ENCODE results near the gene FNDC4.
"Not testable (repeated sequence)": the region's sequence is repeated elsewhere in the genome, so short reads cannot be mapped to it uniquely, and the experiment has no call there.

Gene FNDC4

DNA sequence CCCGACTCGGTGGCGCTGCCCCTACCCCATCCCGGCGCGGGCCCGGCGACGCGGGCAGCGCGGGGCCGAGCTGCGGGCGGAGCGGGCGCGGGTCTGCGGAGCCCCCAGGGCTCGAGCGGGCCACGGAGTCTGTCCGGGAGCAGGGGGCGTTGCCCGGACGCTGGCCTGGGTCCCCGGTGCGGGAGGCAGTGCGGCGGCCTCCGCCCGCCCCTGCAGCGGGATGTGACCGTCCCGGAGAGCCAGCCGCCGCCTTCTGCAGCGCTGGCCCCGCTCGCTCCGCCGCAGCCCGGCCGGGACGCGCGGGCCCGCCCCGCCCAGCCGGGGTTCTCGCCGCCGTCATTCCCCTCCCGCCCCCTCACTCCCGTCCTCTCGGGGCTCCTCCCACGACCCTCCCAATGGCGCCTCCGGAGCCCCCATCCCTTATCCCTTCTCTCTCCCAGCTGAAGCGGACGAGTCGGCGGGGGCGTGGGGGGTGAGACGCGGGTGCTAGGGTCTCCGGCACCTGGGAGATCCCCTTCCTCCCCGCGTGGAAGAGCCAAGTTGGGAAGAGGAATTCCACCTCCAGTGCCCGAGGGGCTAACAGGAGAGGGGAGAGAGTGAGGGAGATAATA is at the start of gene FNDC4:
Gene FNDC4, minus strand, starts transcription at position 257 of the 611 bp plus-strand sequence. CDS start 521 bp downstream, outside the sequence.
- H3K27ac ChIP-seq (ENCODE audit: low read length), result no peak within 1 kb of the TSS
- H3K4me1 ChIP-seq (ENCODE audit: control insufficient read depth, insufficient read depth, low read length), result peaks cover 2% of the 10 kb centered on the region; the same call in 1 of the 2 replicates
- H3K9me3 ChIP-seq (ENCODE audit: control insufficient read depth, insufficient read depth, low read length), result no peaks in the 10 kb centered on the region
- H3K27me3 ChIP-seq (ENCODE audit: control insufficient read depth, insufficient read depth, low read length), result no peaks in the 10 kb centered on the region; the same call in 1 of the 2 replicates
- H3K4me3 ChIP-seq (ENCODE audit: low read length), result peak within 1 kb of the TSS; percentile 71
- whole genome bisulfite sequencing (ENCODE audit: insufficient coverage, insufficient read length), result no CpG with 5 or more reads among the region's 70 CpGs
- DNase-seq (ENCODE audit: low read depth, low spot score), result no peak
- no peaks in the 10 kb centered on the region for H3K36me3 ChIP-seq (ENCODE audit: control insufficient read depth, insufficient read depth, low read length)

GRCh38 chr2:27544143-27544821 is 49.3 kb upstream of the FNDC4 start:
- no peak overlapping the region for H3K4me3 ChIP-seq (ENCODE audit: low read length)
- no peak overlapping the region for H3K27ac ChIP-seq (ENCODE audit: low read length)
- no peaks in the 10 kb centered on the region for H3K27me3 ChIP-seq (ENCODE audit: control insufficient read depth, insufficient read depth, low read length)
- no CpG with 5 or more reads among the region's 6 CpGs for WGBS (ENCODE audit: insufficient coverage, insufficient read length)
- no peak for DNase-seq (ENCODE audit: low read depth, low spot score)
- no peaks in the 10 kb centered on the region for H3K4me1 ChIP-seq (ENCODE audit: control insufficient read depth, insufficient read depth, low read length)
- H3K36me3 ChIP-seq (ENCODE audit: control insufficient read depth, insufficient read depth, low read length), result no peaks in the 10 kb centered on the region
- no peaks in the 10 kb centered on the region for H3K9me3 ChIP-seq (ENCODE audit: control insufficient read depth, insufficient read depth, low read length)

GRCh38 chr2:27539649-27540048 is 44.6 kb upstream of the FNDC4 start:
- DNase-seq (ENCODE audit: low read depth, low spot score); H3K4me3 ChIP-seq (ENCODE audit: low read length); H3K36me3 ChIP-seq (ENCODE audit: control insufficient read depth, insufficient read depth, low read length); H3K9me3 ChIP-seq (ENCODE audit: control insufficient read depth, insufficient read depth, low read length); H3K4me1 ChIP-seq (ENCODE audit: control insufficient read depth, insufficient read depth, low read length); H3K27me3 ChIP-seq (ENCODE audit: control insufficient read depth, insufficient read depth, low read length); H3K27ac ChIP-seq (ENCODE audit: low read length): not testable (repeated sequence)
- WGBS (ENCODE audit: insufficient coverage, insufficient read length), result no CpG with 5 or more reads among the region's 35 CpGs

GRCh38 chr2:27538839-27539450 is 43.9 kb upstream of the FNDC4 start:
- H3K4me3 ChIP-seq (ENCODE audit: low read length); H3K4me1 ChIP-seq (ENCODE audit: control insufficient read depth, insufficient read depth, low read length); H3K27me3 ChIP-seq (ENCODE audit: control insufficient read depth, insufficient read depth, low read length); H3K27ac ChIP-seq (ENCODE audit: low read length); H3K36me3 ChIP-seq (ENCODE audit: control insufficient read depth, insufficient read depth, low read length); DNase-seq (ENCODE audit: low read depth, low spot score); H3K9me3 ChIP-seq (ENCODE audit: control insufficient read depth, insufficient read depth, low read length): not testable (repeated sequence)
- WGBS (ENCODE audit: insufficient coverage, insufficient read length), result no CpG with 5 or more reads among the region's 6 CpGs

DNA sequence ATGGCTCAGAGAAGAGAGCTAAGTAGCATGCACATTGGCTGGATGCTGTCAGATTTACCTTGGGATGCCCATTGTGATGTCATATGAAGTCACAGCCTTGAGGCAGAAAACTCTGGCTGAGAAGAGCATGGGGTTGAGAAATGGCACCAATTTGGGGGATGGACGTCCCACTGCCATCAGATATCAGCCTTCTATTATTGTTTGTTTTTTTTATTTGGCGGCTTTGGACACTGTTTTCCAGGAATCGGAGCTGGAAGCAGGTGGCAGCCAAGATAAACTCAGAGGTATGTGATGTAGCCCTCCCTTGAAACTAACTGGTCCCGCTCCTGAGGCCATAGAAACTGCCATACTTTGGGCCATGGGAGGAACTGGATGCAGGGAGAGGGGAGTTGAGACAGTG is 42.3 kb upstream of the FNDC4 start:
- Histone ChIP-seq H3K27me3 (ENCODE audit: control insufficient read depth, insufficient read depth, low read length) (no peaks in the 10 kb centered on the region), H3K9me3 (ENCODE audit: control insufficient read depth, insufficient read depth, low read length) (no peaks in the 10 kb centered on the region), H3K4me1 (ENCODE audit: control insufficient read depth, insufficient read depth, low read length) (no peaks in the 10 kb centered on the region), H3K4me3 (ENCODE audit: low read length) (no peak overlapping the region), H3K36me3 (ENCODE audit: control insufficient read depth, insufficient read depth, low read length) (no peaks in the 10 kb centered on the region), H3K27ac (ENCODE audit: low read length) (no peak overlapping the region)
- DNase-seq (ENCODE audit: low read depth, low spot score), result no peak
- WGBS (ENCODE audit: insufficient coverage, insufficient read length), result no CpG with 5 or more reads among the region's 4 CpGs

DNA sequence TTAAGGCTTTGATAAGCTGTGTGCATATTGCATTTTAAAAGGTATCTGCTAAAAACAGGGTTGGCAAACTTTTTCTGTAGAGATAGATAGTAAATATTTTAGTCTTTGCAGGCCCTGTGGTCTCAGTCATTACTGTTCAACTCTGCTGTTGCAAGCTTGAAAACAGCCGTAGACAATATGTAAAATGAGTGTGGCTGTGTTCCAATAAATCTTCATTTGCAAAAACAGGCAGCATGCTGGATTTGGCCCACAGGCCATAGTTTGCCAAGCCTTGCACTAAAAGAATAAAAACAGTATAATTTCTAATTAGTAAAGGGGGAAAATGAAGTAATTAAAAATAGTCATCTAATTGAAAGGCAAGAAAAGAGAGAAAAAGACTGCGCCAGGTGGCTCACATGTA is 37.0 kb upstream of the FNDC4 start:
- no peaks in the 10 kb centered on the region for H3K27me3 ChIP-seq (ENCODE audit: control insufficient read depth, insufficient read depth, low read length)
- H3K27ac ChIP-seq (ENCODE audit: low read length), result no peak overlapping the region
- WGBS (ENCODE audit: insufficient coverage, insufficient read length), result no CpG with 5 or more reads among the region's 2 CpGs
- no peaks in the 10 kb centered on the region for H3K9me3 ChIP-seq (ENCODE audit: control insufficient read depth, insufficient read depth, low read length)
- no peaks in the 10 kb centered on the region for H3K4me1 ChIP-seq (ENCODE audit: control insufficient read depth, insufficient read depth, low read length)
- no peaks in the 10 kb centered on the region for H3K36me3 ChIP-seq (ENCODE audit: control insufficient read depth, insufficient read depth, low read length)
- no peak for DNase-seq (ENCODE audit: low read depth, low spot score)
- no peak overlapping the region for H3K4me3 ChIP-seq (ENCODE audit: low read length)

DNA sequence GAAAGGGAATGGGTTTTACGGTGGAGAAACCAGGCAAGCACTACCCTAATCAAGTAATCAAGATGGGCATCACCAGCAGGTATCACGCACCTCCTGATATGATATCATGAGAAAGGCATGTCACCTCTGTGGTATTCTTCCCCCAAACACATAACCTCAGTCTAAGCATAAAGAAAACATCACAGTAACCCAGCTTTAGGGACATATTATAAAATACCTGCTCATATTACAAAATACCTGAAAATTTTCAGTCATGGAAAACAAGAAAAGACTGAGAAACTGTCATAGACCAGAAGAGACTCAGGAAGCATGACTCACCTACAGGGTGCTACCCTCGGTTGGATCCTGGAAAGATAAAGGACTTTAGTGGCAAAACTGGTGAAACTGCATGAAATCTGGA is 32.2 kb upstream of the FNDC4 start:
- no peaks in the 10 kb centered on the region for H3K27me3 ChIP-seq (ENCODE audit: control insufficient read depth, insufficient read depth, low read length)
- H3K4me1 ChIP-seq (ENCODE audit: control insufficient read depth, insufficient read depth, low read length), result no peaks in the 10 kb centered on the region
- no peak overlapping the region for H3K4me3 ChIP-seq (ENCODE audit: low read length)
- no peak for DNase-seq (ENCODE audit: low read depth, low spot score)
- no peaks in the 10 kb centered on the region for H3K36me3 ChIP-seq (ENCODE audit: control insufficient read depth, insufficient read depth, low read length)
- no peak overlapping the region for H3K27ac ChIP-seq (ENCODE audit: low read length)
- no CpG with 5 or more reads among the region's 3 CpGs for WGBS (ENCODE audit: insufficient coverage, insufficient read length)
- H3K9me3 ChIP-seq (ENCODE audit: control insufficient read depth, insufficient read depth, low read length), result no peaks in the 10 kb centered on the region

DNA sequence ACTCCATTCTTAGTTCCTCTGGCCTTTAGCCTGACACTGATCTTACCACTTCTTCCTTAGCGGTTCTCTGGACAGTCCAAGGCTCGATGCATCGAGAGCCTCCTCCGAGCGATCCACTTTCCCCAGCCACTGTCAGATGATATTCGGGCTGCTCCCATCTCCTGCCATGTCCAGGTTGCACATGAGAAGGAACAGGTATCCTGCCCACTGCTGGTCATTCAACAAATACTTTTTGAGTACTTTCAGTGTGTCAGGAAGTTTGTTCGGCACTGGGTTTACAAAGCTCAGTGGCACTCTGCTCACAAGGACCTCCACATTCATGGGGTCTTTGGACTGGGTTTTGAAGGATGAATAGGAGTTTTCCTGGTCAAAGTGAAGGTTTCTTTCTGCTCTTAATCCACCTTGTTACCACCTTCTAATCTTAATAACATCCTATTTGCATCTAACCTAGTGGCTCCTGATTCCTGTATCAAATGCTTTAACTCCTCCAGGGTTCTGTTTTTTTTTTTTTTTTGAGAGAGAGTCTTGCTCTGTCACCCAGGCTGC is 27.5 kb upstream of the FNDC4 start:
- Histone ChIP-seq H3K9me3 (ENCODE audit: control insufficient read depth, insufficient read depth, low read length) (no peaks in the 10 kb centered on the region), H3K27ac (ENCODE audit: low read length) (no peak overlapping the region), H3K27me3 (ENCODE audit: control insufficient read depth, insufficient read depth, low read length) (no peaks in the 10 kb centered on the region), H3K36me3 (ENCODE audit: control insufficient read depth, insufficient read depth, low read length) (no peaks in the 10 kb centered on the region), H3K4me3 (ENCODE audit: low read length) (no peak overlapping the region), H3K4me1 (ENCODE audit: control insufficient read depth, insufficient read depth, low read length) (peaks cover 1% of the 10 kb centered on the region; the same call in 1 of the 2 replicates)
- no peak for DNase-seq (ENCODE audit: low read depth, low spot score)
- WGBS (ENCODE audit: insufficient coverage, insufficient read length), result no CpG with 5 or more reads among the region's 7 CpGs

DNA sequence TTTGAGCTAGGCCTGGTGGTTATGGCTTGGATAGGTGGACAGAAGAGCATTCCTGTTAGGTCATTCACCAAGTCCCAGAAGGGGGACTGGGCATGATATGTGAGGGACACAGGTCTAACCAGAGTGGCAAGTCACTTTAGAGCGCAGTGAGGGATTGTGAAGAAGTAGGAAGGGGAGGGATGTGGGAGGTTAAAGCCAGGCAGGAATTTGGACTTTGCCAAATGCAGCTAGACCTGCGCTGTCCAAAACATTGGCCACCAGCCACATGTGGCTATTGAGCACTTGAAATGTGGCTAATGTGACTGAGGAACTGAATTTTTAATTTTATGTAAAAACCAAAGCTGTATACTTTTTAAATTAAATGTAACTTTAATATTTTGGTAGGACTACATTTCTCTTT is 25.3 kb upstream of the FNDC4 start:
- peaks cover 1% of the 10 kb centered on the region; the same call in 1 of the 2 replicates for H3K4me1 ChIP-seq (ENCODE audit: control insufficient read depth, insufficient read depth, low read length)
- H3K9me3 ChIP-seq (ENCODE audit: control insufficient read depth, insufficient read depth, low read length), result no peaks in the 10 kb centered on the region
- no peaks in the 10 kb centered on the region for H3K27me3 ChIP-seq (ENCODE audit: control insufficient read depth, insufficient read depth, low read length)
- H3K36me3 ChIP-seq (ENCODE audit: control insufficient read depth, insufficient read depth, low read length), result no peaks in the 10 kb centered on the region
- no CpG with 5 or more reads among the region's 2 CpGs for WGBS (ENCODE audit: insufficient coverage, insufficient read length)
- no peak overlapping the region for H3K27ac ChIP-seq (ENCODE audit: low read length)
- no peak for DNase-seq (ENCODE audit: low read depth, low spot score)
- H3K4me3 ChIP-seq (ENCODE audit: low read length), result no peak overlapping the region

GRCh38 chr2:27518782-27519113 is 23.7 kb upstream of the FNDC4 start:
- H3K9me3 ChIP-seq (ENCODE audit: control insufficient read depth, insufficient read depth, low read length), result no peaks in the 10 kb centered on the region
- peaks cover 1% of the 10 kb centered on the region; the same call in 1 of the 2 replicates for H3K4me1 ChIP-seq (ENCODE audit: control insufficient read depth, insufficient read depth, low read length)
- no peaks in the 10 kb centered on the region for H3K27me3 ChIP-seq (ENCODE audit: control insufficient read depth, insufficient read depth, low read length)
- H3K27ac ChIP-seq (ENCODE audit: low read length), result no peak overlapping the region
- no peak overlapping the region for H3K4me3 ChIP-seq (ENCODE audit: low read length)
- no peaks in the 10 kb centered on the region for H3K36me3 ChIP-seq (ENCODE audit: control insufficient read depth, insufficient read depth, low read length)
- no peak for DNase-seq (ENCODE audit: low read depth, low spot score)
- WGBS (ENCODE audit: insufficient coverage, insufficient read length), result no CpG with 5 or more reads among the region's 4 CpGs
